ENCODE data around the gene MACO1.
"Not testable (repeated sequence)": the region's sequence is repeated elsewhere in the genome, so short reads cannot be mapped to it uniquely, and the experiment has no call there.

GRCh38 chr1:25405731-25406305 is 24.9 kb upstream of the MACO1 start:
- TF ChIP-seq CTCF (IDR thresholded peaks at IDR 0.05; ENCODE audit: low read depth, low read length, poor library complexity, severe bottlenecking); EZH2phosphoT487 (IDR thresholded peaks at IDR 0.05; ENCODE audit: borderline replicate concordance, low read length): not testable (repeated sequence)

Measured in DOHH2 (cell line).